Measurements from ENCODE around the gene TMEM191C.
"Not testable (repeated sequence)": the region's sequence is repeated elsewhere in the genome, so short reads cannot be mapped to it uniquely, and the experiment has no call there.

DNA sequence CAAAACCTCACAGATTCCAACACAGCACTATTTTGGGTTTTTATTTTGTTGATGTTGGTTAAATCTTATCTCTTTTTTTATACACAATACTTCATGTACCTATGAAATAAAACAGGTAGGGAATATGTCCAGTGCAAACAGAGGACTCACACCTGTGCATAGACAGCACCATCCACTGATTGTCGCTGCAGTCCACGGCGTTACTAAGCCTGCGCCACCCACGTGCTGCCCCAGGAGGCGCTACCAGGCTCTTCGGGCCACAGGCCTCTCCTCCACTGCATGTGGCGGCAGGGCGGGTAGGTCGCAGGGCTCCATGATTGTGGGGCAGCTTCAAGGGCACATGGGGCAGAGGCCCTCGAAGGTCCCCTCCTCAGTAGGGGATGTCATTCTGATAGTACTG is 5.8 kb downstream of the TMEM191C start:
- TF ChIP-seq, protein P1, sequence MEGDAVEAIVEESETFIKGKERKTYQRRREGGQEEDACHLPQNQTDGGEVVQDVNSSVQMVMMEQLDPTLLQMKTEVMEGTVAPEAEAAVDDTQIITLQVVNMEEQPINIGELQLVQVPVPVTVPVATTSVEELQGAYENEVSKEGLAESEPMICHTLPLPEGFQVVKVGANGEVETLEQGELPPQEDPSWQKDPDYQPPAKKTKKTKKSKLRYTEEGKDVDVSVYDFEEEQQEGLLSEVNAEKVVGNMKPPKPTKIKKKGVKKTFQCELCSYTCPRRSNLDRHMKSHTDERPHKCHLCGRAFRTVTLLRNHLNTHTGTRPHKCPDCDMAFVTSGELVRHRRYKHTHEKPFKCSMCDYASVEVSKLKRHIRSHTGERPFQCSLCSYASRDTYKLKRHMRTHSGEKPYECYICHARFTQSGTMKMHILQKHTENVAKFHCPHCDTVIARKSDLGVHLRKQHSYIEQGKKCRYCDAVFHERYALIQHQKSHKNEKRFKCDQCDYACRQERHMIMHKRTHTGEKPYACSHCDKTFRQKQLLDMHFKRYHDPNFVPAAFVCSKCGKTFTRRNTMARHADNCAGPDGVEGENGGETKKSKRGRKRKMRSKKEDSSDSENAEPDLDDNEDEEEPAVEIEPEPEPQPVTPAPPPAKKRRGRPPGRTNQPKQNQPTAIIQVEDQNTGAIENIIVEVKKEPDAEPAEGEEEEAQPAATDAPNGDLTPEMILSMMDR (IDR thresholded peaks at IDR 0.05) = not testable (repeated sequence)
- TF ChIP-seq EZH2, EZH2phosphoT487 (IDR thresholded peaks at IDR 0.05): not testable (repeated sequence)
